Panc1 (cell line): Measurements from ENCODE around the gene CACNA1G. TPM values are rescaled to one million over a fixed set of nuclear protein-coding genes. Genes with fewer than 3 reads are reported as not detected.

ENCODE experiments used
- ATAC-seq: fragments of 200-7000 bp; cut with Tn5 transposase; 2 replicates; pipeline ENCODE4 v1.9.1; 2020; ENCODE audit warnings: mild to moderate bottlenecking, moderate library complexity
- BruUV-seq: library from RNA; stranded (reverse); fragments of 400-500 nt; replicated peaks from 2 replicates; lab custom pipeline; 2021; lab: Mats Ljungman, UMichigan
- CTCF ChIA-PET: fragments of 300-600 bp; sonication (Branson Sonifier 250); formaldehyde crosslinking; loops from one replicate; lab custom pipeline; 2022; ENCODE audit warnings: antibody characterized with exemption; lab: Charles Lee
- POLR2A ChIA-PET: fragments of 300-600 bp; sonication (Branson Sonifier 250); formaldehyde crosslinking; loops from one replicate; lab custom pipeline; 2022; ENCODE audit warnings: antibody characterized with exemption; lab: Charles Lee
- DNase-seq: peaks from one replicate; pipeline ENCODE4 v3.0.0-alpha.2; 2010; ENCODE audit warnings: low read depth, low spot score
- H3K27ac ChIP-seq: 2 replicates; pipeline ENCODE4 v1.5.1; 2011; ENCODE audit warnings: mild to moderate bottlenecking, low read length, inconsistent platforms
- H3K27me3 ChIP-seq: fragments of 200-500 bp; sonication (Bioruptor generic); 2 replicates; pipeline ENCODE4 v1.6.0; 2014; ENCODE audit warnings: low read length, inconsistent platforms; ENCODE audit not compliant: control insufficient read depth, insufficient read depth
- H3K36me3 ChIP-seq: fragments of 200-500 bp; sonication (Bioruptor generic); 2 replicates; pipeline ENCODE4 v1.5.1; 2014; ENCODE audit warnings: inconsistent platforms, mild to moderate bottlenecking, low read length, moderate library complexity; ENCODE audit not compliant: control insufficient read depth, insufficient read depth
- H3K4me1 ChIP-seq: 2 replicates; pipeline ENCODE4 v1.5.1; 2011; ENCODE audit warnings: inconsistent platforms, mild to moderate bottlenecking, low read length, moderate library complexity; ENCODE audit not compliant: control insufficient read depth, insufficient read depth
- H3K4me3 ChIP-seq, 2 experiments: 2 replicates each; pipeline ENCODE4 v1.5.1; 2011 to 2012; ENCODE audit warnings: low read depth in 2 of 2, low read length in 2 of 2, mild to moderate bottlenecking in 2 of 2, inconsistent platforms in 1 of 2, moderate library complexity in 1 of 2
- H3K9me3 ChIP-seq: fragments of 200-500 bp; sonication (Bioruptor generic); 2 replicates; pipeline ENCODE4 v1.5.1; 2014; ENCODE audit warnings: low read depth, mild to moderate bottlenecking, inconsistent platforms, low read length, moderate library complexity; ENCODE audit not compliant: control insufficient read depth, insufficient read depth
- POLR2AphosphoS5 ChIP-seq: IDR thresholded peaks from 2 replicates; pipeline ENCODE4 v1.6.1; 2012; ENCODE audit warnings: mild to moderate bottlenecking, low read depth, low read length, moderate library complexity
- SIN3A ChIP-seq: IDR thresholded peaks from 2 replicates; pipeline ENCODE4 v1.6.1; 2012; ENCODE audit warnings: low read depth, mild to moderate bottlenecking, low read length, moderate library complexity, borderline replicate concordance; ENCODE audit not compliant: insufficient read depth
- TCF7L2 ChIP-seq: IDR thresholded peaks from 2 replicates; pipeline ENCODE4 v1.6.1; 2011; ENCODE audit warnings: mild to moderate bottlenecking, low read depth, low read length, inconsistent platforms
- in situ Hi-C: cut with HindIII; loops from 2 replicates; pipeline ENCODE4 v1.10.0; 2016; ENCODE audit warnings: low sequenced_read_pairs, low pct_unique_long_range_greater_than_20kb
- intact Hi-C: fragments of 100-400 bp; cut with micrococcal nuclease; formaldehyde crosslinking; loops from one replicate; pipeline ENCODE4 v1.10.0; 2022; ENCODE audit not compliant: unreplicated experiment
- total RNA-seq: library from RNA; stranded (reverse); gene quantifications from one replicate; pipeline ENCODE4 v1.2.1, GENCODE V29; 2021; ENCODE audit not compliant: unreplicated experiment
- TF ChIP-seq, protein P1 (sequence below): fragments of 450-650 bp; IDR thresholded peaks from 2 replicates; pipeline ENCODE4 v1.5.1; 2017; ENCODE audit warnings: mild to moderate bottlenecking
- TF ChIP-seq, protein P2 (sequence below), 2 experiments: IDR thresholded peaks; 2 replicates each; pipeline ENCODE4 v1.6.1; 2011 to 2012; ENCODE audit warnings: low read depth in 2 of 2, control low read depth in 1 of 2, low read length in 1 of 2, mild to moderate bottlenecking in 1 of 2, moderate library complexity in 1 of 2; ENCODE audit not compliant: insufficient read depth in 1 of 2

The CACNA1G gene
- total RNA-seq, 1 experiment from 2014 or later, result 10.0 TPM

DNA sequence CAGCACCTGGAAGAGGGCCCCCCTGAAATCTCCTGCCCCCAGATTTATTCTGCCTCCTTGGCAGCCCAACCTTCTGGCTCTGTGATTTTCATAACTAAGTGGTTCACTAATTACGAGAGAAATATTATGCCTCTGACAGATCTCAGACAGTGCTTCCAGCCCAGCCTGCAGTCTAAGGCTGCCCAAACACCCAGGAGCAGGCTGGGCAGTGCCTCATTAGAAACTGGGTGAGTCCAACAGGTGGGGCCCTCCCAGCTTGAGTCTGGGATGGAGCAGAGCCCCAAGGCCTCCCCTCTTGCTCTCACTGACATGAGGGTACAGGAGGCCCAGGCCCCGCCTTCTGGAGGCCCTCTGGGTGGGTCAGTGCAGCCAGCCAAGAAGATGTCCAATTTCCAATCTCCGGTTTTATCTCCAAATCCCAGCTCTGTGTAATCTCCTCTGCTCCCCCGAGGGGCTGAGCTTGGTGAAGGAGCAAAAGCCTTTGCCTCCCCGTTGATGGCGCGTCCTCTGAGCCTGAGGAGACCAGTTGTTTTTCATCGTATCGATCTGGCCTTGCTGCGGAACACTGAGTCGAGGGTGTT is 54.0 kb downstream of the CACNA1G start:
- TF ChIP-seq, protein P1, sequence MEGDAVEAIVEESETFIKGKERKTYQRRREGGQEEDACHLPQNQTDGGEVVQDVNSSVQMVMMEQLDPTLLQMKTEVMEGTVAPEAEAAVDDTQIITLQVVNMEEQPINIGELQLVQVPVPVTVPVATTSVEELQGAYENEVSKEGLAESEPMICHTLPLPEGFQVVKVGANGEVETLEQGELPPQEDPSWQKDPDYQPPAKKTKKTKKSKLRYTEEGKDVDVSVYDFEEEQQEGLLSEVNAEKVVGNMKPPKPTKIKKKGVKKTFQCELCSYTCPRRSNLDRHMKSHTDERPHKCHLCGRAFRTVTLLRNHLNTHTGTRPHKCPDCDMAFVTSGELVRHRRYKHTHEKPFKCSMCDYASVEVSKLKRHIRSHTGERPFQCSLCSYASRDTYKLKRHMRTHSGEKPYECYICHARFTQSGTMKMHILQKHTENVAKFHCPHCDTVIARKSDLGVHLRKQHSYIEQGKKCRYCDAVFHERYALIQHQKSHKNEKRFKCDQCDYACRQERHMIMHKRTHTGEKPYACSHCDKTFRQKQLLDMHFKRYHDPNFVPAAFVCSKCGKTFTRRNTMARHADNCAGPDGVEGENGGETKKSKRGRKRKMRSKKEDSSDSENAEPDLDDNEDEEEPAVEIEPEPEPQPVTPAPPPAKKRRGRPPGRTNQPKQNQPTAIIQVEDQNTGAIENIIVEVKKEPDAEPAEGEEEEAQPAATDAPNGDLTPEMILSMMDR, result no peak
- TF ChIP-seq, protein P2, sequence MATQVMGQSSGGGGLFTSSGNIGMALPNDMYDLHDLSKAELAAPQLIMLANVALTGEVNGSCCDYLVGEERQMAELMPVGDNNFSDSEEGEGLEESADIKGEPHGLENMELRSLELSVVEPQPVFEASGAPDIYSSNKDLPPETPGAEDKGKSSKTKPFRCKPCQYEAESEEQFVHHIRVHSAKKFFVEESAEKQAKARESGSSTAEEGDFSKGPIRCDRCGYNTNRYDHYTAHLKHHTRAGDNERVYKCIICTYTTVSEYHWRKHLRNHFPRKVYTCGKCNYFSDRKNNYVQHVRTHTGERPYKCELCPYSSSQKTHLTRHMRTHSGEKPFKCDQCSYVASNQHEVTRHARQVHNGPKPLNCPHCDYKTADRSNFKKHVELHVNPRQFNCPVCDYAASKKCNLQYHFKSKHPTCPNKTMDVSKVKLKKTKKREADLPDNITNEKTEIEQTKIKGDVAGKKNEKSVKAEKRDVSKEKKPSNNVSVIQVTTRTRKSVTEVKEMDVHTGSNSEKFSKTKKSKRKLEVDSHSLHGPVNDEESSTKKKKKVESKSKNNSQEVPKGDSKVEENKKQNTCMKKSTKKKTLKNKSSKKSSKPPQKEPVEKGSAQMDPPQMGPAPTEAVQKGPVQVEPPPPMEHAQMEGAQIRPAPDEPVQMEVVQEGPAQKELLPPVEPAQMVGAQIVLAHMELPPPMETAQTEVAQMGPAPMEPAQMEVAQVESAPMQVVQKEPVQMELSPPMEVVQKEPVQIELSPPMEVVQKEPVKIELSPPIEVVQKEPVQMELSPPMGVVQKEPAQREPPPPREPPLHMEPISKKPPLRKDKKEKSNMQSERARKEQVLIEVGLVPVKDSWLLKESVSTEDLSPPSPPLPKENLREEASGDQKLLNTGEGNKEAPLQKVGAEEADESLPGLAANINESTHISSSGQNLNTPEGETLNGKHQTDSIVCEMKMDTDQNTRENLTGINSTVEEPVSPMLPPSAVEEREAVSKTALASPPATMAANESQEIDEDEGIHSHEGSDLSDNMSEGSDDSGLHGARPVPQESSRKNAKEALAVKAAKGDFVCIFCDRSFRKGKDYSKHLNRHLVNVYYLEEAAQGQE (IDR thresholded peaks at IDR 0.05; ENCODE audit: insufficient read depth in 1 of 2, low read depth in 2 of 2, low read length in 1 of 2), result no peak
- no peak for TF ChIP-seq TCF7L2
- CTCF ChIA-PET, result no interaction called here
- ATAC-seq, result no peak

DNA sequence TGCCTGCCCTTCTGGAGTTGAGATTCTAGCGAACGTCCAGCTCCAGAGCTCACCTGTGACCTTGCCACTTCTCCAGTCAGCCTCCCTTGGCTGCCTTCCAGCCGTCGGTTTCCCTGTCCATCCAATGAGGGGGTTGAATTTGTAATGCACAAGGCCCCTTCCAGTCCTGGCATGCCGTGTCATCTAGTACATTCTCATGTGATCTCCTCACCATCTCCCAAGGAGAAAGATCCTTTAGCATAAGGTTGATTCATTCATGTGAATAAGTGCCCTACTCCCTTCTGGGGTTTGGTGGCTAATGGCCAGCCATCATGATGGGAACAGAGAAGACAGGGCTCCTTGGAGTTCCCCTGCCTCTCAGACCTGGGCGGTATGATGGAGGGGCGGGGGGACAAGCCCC is 55.3 kb downstream of the CACNA1G start:
- ATAC-seq, result no peak
- no TSS peak for BruUV-seq

More for the DNA sequence above, 54.0 kb downstream of the CACNA1G start:
- no peak for DNase-seq
- POLR2A ChIA-PET, result no interaction called here
- H3K4me3 ChIP-seq, result no peak overlapping the region
- no peaks in the 10 kb centered on the region; the same call in 1 of the 2 replicates for H3K36me3 ChIP-seq
- H3K27me3 ChIP-seq, result no peaks in the 10 kb centered on the region
- intact Hi-C loops (no loop called here), in situ Hi-C loops (no loop called here)
- BruUV-seq, result no TSS peak
- no peaks in the 10 kb centered on the region for H3K4me1 ChIP-seq
- no peak overlapping the region for H3K27ac ChIP-seq
- no peaks in the 10 kb centered on the region for H3K9me3 ChIP-seq

More for the DNA sequence above, 55.3 kb downstream of the CACNA1G start:
- Histone ChIP-seq H3K4me1 (no peaks in the 10 kb centered on the region), H3K27me3 (no peaks in the 10 kb centered on the region), H3K27ac (no peak overlapping the region), H3K36me3 (no peaks in the 10 kb centered on the region; the same call in 1 of the 2 replicates), H3K4me3 (no peak overlapping the region), H3K9me3 (no peaks in the 10 kb centered on the region)
- ChIA-PET CTCF (no interaction called here), POLR2A (no interaction called here)
- intact Hi-C loops, result no loop called here
- TF ChIP-seq, protein P2 (IDR thresholded peaks at IDR 0.05; ENCODE audit: insufficient read depth in 1 of 2, low read depth in 2 of 2, low read length in 1 of 2), result no peak
- TF ChIP-seq POLR2AphosphoS5 (no peak), TCF7L2 (no peak), SIN3A (no peak)
- TF ChIP-seq, protein P1, result no peak
- no peak for DNase-seq
- in situ Hi-C loops, result no loop called here
